Heart left ventricle (tissue), 13 donors: ENCODE data around the gene PCDHB5.

Experiments
- CTCF ChIP-seq, 12 donors: fragments of 200-600 bp; sonication (generic) in 4 of 12; IDR thresholded peaks; one replicate each; pipeline versions ENCODE4 v1.5.0 to v1.8.0; 2018 to 2022; ENCODE audit warnings: antibody characterized with exemption in 12 of 12, mild to moderate bottlenecking in 5 of 12
- POLR2A ChIP-seq, 2 donors: fragments of 450-650 bp; IDR thresholded peaks; one replicate each; pipeline ENCODE4 v1.6.1; 2017; ENCODE audit warnings: antibody characterized with exemption in 2 of 2, mild to moderate bottlenecking in 2 of 2, moderate library complexity in 2 of 2
- donor health status: ischemic (EF 13 %, LVEDD 7.1; RV severe dilation, severe dysfunction).
- donor health status: DM: no; HTN: yes; CAD: no.
- donor health status: DM: no; HTN: no; CAD: no.
- donor health status: ischemic (EF 25% LVEDD 6.9; RV normal size, moderate dysfunction).
- donor health status: ischemic (EF 25% LVEDD 5.7; RV mildly dilated, moderate dysfunction).
- donor health status: ischemic (EF 35%, LVEDD 5.7; RV mildly dilated, moderate dysfunction).
- donor health status: nonischemic (EF 11% LVEDD 7.7; RV severe dilation, severe dysfunction).
- donor health status: DM: yes; HTN: yes; CAD: no.
- donor health status: PGD.
- donor health status: ischemic (EF 29% LVEDD 5.4; RV normal size, mild dysfunction).
- donor health status: nonischemic (EF 23%, LVEDD 6.1; RV moderate dilation, normal function).

GRCh38 chr5:141135718-141136266, 786 bp downstream of the PCDHB5 start:
- TF ChIP-seq CTCF (IDR thresholded peaks at IDR 0.05) (no peak), POLR2A (IDR thresholded peaks at IDR 0.05) (no peak)
